ENCODE measurements around the gene MRPS5.

DNA sequence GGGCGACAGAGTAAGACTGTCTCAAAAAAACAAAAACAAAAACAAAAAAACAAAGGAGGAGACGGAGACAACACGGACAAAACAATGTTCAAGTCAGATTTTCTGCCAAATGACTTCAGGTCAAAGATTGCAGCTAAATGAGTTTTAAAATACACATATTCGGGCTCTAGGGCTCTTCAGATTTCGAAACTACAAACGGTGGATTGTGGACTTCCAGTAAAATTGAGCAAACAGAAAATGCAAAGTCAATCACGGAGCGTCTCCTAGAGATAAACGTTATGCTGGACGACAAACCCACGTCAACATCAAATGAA is 558 bp downstream of the MRPS5 start:
- TF ChIP-seq POLR2A (IDR thresholded peaks at IDR 0.05; ENCODE audit: low read depth, low read length) (no peak), TAF1 (IDR thresholded peaks at IDR 0.05; ENCODE audit: borderline replicate concordance, low read depth, low read length) (no peak), POLR2AphosphoS5 (IDR thresholded peaks at IDR 0.05; ENCODE audit: low read depth, low read length) (no peak)
